Measurements from ENCODE around the gene PAX5. TPM values are rescaled to one million over a fixed set of nuclear protein-coding genes. Genes with fewer than 3 reads are reported as not detected.

The PAX5 gene
- total RNA-seq, 1 donor from 2014 or later: not detected

DNA sequence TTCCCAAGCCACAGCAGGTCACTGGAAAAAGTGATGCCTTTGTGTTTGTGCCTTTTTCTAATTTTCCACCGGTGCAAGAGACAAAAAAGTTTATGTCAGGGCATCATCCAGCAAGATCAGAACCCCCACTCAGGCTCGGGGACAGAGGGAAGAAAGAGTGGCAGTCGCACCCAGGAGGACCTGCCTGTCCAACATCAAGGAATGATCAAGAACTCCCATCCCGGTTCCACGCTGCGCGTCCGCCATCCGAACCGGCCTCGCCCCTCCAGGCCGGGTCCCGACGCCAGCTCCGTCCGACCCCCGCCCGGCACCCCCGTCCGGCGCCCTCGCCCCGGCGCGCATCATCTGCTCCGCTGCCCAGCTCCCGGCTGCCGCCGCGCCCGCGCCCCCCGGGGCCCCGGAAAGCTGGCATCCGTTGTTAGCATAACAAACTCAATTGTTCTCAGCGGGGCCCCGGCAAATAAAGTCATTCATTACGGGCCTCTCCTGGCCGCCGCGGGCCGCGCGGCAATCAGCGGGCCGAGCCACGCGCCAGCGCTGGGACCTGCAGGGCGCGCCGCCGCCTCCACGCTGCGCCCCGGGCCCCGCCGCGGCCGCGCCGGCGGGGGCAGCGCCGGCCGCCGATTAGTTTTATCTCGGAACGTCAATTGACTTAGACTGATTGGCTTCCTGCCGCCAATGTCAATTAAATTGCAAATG lies 48.1 kb downstream of the PAX5 start:
- intact Hi-C loops (cut with DNase I): no loop called here
- DNase-seq (ENCODE audit: low spot score in 2 of 2): no peak
- TF ChIP-seq, protein P1, sequence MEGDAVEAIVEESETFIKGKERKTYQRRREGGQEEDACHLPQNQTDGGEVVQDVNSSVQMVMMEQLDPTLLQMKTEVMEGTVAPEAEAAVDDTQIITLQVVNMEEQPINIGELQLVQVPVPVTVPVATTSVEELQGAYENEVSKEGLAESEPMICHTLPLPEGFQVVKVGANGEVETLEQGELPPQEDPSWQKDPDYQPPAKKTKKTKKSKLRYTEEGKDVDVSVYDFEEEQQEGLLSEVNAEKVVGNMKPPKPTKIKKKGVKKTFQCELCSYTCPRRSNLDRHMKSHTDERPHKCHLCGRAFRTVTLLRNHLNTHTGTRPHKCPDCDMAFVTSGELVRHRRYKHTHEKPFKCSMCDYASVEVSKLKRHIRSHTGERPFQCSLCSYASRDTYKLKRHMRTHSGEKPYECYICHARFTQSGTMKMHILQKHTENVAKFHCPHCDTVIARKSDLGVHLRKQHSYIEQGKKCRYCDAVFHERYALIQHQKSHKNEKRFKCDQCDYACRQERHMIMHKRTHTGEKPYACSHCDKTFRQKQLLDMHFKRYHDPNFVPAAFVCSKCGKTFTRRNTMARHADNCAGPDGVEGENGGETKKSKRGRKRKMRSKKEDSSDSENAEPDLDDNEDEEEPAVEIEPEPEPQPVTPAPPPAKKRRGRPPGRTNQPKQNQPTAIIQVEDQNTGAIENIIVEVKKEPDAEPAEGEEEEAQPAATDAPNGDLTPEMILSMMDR (IDR thresholded peaks at IDR 0.05): no peak
- Histone ChIP-seq H3K27ac (no peak overlapping the region), H3K4me1 (no peaks in the 10 kb centered on the region), H3K9me3 (no peaks in the 10 kb centered on the region), H3K27me3 (no peaks in the 10 kb centered on the region), H3K4me3 (no peak overlapping the region), H3K36me3 (no peaks in the 10 kb centered on the region)

DNA sequence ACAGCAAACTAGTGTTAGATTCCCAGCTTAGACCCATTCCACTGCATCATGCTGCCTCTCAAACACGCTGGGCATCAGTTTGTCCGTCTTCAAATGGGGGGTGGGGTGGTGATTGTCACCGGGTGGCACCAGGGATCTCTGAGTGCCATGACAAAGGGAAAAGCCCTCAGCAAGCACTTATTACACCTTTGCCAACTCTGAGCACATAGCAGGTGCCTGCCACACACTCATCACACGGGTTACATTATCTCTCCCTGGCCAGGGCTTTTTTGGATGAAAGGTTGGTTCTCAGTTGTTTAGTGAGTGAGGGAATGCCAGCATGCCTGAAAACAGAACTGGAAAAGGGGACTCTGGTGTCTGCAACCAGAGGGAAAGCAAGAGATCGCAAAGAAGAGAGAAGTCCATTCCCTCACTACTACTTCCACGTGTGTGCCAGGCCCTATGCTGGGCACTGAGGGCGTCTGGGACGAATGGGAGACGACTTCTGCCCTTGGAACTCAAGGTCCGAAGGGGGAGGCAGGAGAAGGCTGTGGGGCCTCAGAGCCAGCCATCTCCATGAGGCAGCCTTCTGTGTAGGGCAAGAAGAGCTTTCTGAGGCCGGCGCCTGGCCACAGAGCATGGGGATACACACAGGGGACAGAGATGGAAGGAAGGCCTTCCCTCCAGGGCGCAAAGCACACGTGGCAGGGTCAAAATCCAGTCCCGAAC lies 48.9 kb downstream of the PAX5 start:
- Histone ChIP-seq H3K27ac (no peak overlapping the region), H3K4me3 (no peak overlapping the region), H3K9me3 (no peaks in the 10 kb centered on the region), H3K27me3 (no peaks in the 10 kb centered on the region), H3K4me1 (no peaks in the 10 kb centered on the region), H3K36me3 (no peaks in the 10 kb centered on the region)
- no peak for DNase-seq (ENCODE audit: low spot score in 2 of 2)
- TF ChIP-seq, protein P1 (IDR thresholded peaks at IDR 0.05): no peak
- intact Hi-C loops (cut with DNase I): no loop called here

GRCh38 chr9:36980148-36980974 lies 53.7 kb downstream of the PAX5 start:
- Histone ChIP-seq H3K36me3 (no peaks in the 10 kb centered on the region), H3K27me3 (no peaks in the 10 kb centered on the region), H3K4me1 (no peaks in the 10 kb centered on the region), H3K27ac (no peak overlapping the region), H3K9me3 (no peaks in the 10 kb centered on the region), H3K4me3 (no peak overlapping the region)
- intact Hi-C loops (cut with DNase I): no loop called here
- no peak for DNase-seq (ENCODE audit: low spot score in 2 of 2)
- TF ChIP-seq, protein P1 (IDR thresholded peaks at IDR 0.05): no peak

GRCh38 chr9:36976371-36977030 lies 57.6 kb downstream of the PAX5 start:
- Histone ChIP-seq H3K9me3 (no peaks in the 10 kb centered on the region), H3K27ac (no peak overlapping the region), H3K27me3 (no peaks in the 10 kb centered on the region), H3K36me3 (no peaks in the 10 kb centered on the region), H3K4me3 (no peak overlapping the region), H3K4me1 (no peaks in the 10 kb centered on the region)
- DNase-seq (ENCODE audit: low spot score in 2 of 2): no peak
- intact Hi-C loops (cut with DNase I): no loop called here
- TF ChIP-seq, protein P1 (IDR thresholded peaks at IDR 0.05): no peak

GRCh38 chr9:36974731-36975130 lies 59.3 kb downstream of the PAX5 start:
- TF ChIP-seq, protein P1 (IDR thresholded peaks at IDR 0.05): no peak
- Histone ChIP-seq H3K9me3 (no peaks in the 10 kb centered on the region), H3K27me3 (no peaks in the 10 kb centered on the region), H3K27ac (no peak overlapping the region), H3K36me3 (no peaks in the 10 kb centered on the region), H3K4me3 (no peak overlapping the region), H3K4me1 (no peaks in the 10 kb centered on the region)
- DNase-seq (ENCODE audit: low spot score in 2 of 2): no peak
- intact Hi-C loops (cut with DNase I): no loop called here

Data from ascending aorta (tissue), 2 donors.